GM12875 (cell line): ENCODE data around the gene MATCAP1.

Source experiments
- H3K4me3 ChIP-seq: one replicate; pipeline ENCODE4 v1.5.1; 2011; ENCODE audit warnings: low read depth, low read length, control low read depth
- CTCF ChIP-seq: IDR thresholded peaks from 2 replicates; pipeline ENCODE4 v1.5.1; 2011; ENCODE audit warnings: low read depth, mild to moderate bottlenecking, control low read depth, inconsistent platforms, low read length, moderate library complexity, borderline replicate concordance; ENCODE audit not compliant: insufficient read depth

Gene MATCAP1

GRCh38 chr16:67148656-67149275, 35.0 kb downstream of the MATCAP1 start:
- no peak for TF ChIP-seq CTCF
- H3K4me3 ChIP-seq, result no peak overlapping the region

- H3K4me3 ChIP-seq, result no peak overlapping the region
- TF ChIP-seq CTCF, result no peak
Observed at GRCh38 chr16:67148221-67148620, 35.5 kb downstream of the MATCAP1 start.

- TF ChIP-seq CTCF, result no peak
- H3K4me3 ChIP-seq, result no peak overlapping the region
Observed at GRCh38 chr16:67147437-67148140, 36.2 kb downstream of the MATCAP1 start.

GRCh38 chr16:67146523-67147357, 37.0 kb downstream of the MATCAP1 start:
- 0 out of 2 replicates have a peak, but pooled peaks have one; percentile 10 for TF ChIP-seq CTCF
- H3K4me3 ChIP-seq, result no peak overlapping the region

GRCh38 chr16:67145746-67146145, 38.0 kb downstream of the MATCAP1 start:
- TF ChIP-seq CTCF, result no peak
- no peak overlapping the region for H3K4me3 ChIP-seq

GRCh38 chr16:67144943-67145342, 38.8 kb downstream of the MATCAP1 start:
- no peak overlapping the region for H3K4me3 ChIP-seq
- no peak for TF ChIP-seq CTCF

- no peak for TF ChIP-seq CTCF
- no peak overlapping the region for H3K4me3 ChIP-seq
Observed at GRCh38 chr16:67142342-67142741, 41.4 kb downstream of the MATCAP1 start.
